ENCODE data around the gene VSIG8.

Gene VSIG8

GRCh38 chr1:159854693-159855192, 7.7 kb downstream of the VSIG8 start:
- DNase-seq: peak; percentile 74 to 78

- DNase-seq: peak in 1 of 2 donors; percentile 8
Observed at GRCh38 chr1:159854116-159854692, 8.3 kb downstream of the VSIG8 start.

- DNase-seq: no peak
Observed at GRCh38 chr1:159853417-159854115, 8.9 kb downstream of the VSIG8 start.

- DNase-seq: peak in 1 of 2 donors; percentile 16
Observed at GRCh38 chr1:159851407-159851806, 11.1 kb downstream of the VSIG8 start.

- no peak for DNase-seq
Observed at GRCh38 chr1:159849626-159850366, 12.7 kb downstream of the VSIG8 start.

- DNase-seq: no peak
Observed at GRCh38 chr1:159848326-159848725, 14.1 kb downstream of the VSIG8 start.

GRCh38 chr1:159847231-159847630, 15.2 kb downstream of the VSIG8 start:
- DNase-seq: no peak

- DNase-seq: no peak
Observed at GRCh38 chr1:159845751-159846629, 16.5 kb downstream of the VSIG8 start.

GRCh38 chr1:159843459-159843858, 19.0 kb downstream of the VSIG8 start:
- DNase-seq: no peak

- no peak for DNase-seq
Observed at GRCh38 chr1:159841749-159842148, 20.7 kb downstream of the VSIG8 start.

- DNase-seq: no peak
Observed at GRCh38 chr1:159839116-159839849, 23.2 kb downstream of the VSIG8 start.

- no peak for DNase-seq
Observed at GRCh38 chr1:159838715-159839114, 23.7 kb downstream of the VSIG8 start.

GRCh38 chr1:159835862-159836525, 26.5 kb downstream of the VSIG8 start:
- DNase-seq: no peak

- DNase-seq: no peak
Observed at GRCh38 chr1:159835356-159835755, 27.1 kb downstream of the VSIG8 start.

GRCh38 chr1:159832309-159832708, 30.1 kb downstream of the VSIG8 start:
- DNase-seq: no peak

GRCh38 chr1:159831412-159832141, 30.9 kb downstream of the VSIG8 start:
- DNase-seq: no peak

GRCh38 chr1:159830722-159831121, 31.7 kb downstream of the VSIG8 start:
- no peak for DNase-seq

GRCh38 chr1:159829822-159830465, 32.5 kb downstream of the VSIG8 start:
- DNase-seq: no peak

- peak; percentile 4 to 49 for DNase-seq
Observed at GRCh38 chr1:159829273-159829634, 33.2 kb downstream of the VSIG8 start.

- DNase-seq: no peak
Observed at GRCh38 chr1:159828581-159829272, 33.7 kb downstream of the VSIG8 start.
